Esophagus squamous epithelium (tissue), 5 donors: Measurements from ENCODE around the gene COL28A1. TPM values are rescaled to one million over a fixed set of nuclear protein-coding genes. Genes with fewer than 3 reads are reported as not detected.
"Not testable (repeated sequence)": the region's sequence is repeated elsewhere in the genome, so short reads cannot be mapped to it uniquely, and the experiment has no call there.

Experiments used
- DNase-seq: peaks from one replicate; lab custom pipeline; 2025; lab: John Stamatoyannopoulos, UW
- H3K27ac ChIP-seq, 4 donors: fragments of 200-600 bp; sonication (generic); one replicate each; pipeline ENCODE4 v1.5.1; 2016 to 2019; ENCODE audit warnings: mild to moderate bottlenecking in 1 of 4
- H3K27me3 ChIP-seq, 4 donors: fragments of 200-600 bp; sonication (generic); 1 replicate in 3 of 4; 2 replicates in 1 of 4; pipeline versions ENCODE4 v1.5.1 to v1.6.0; 2017 to 2021; ENCODE audit warnings: antibody characterized with exemption in 1 of 4
- H3K36me3 ChIP-seq, 3 donors: fragments of 200-600 bp; sonication (generic); one replicate each; pipeline ENCODE4 v1.5.1; 2016 to 2019
- H3K4me1 ChIP-seq, 3 donors: fragments of 200-600 bp; sonication (generic); one replicate each; pipeline ENCODE4 v1.5.1; 2017 to 2019
- H3K4me3 ChIP-seq, 4 donors: fragments of 200-600 bp; sonication (generic); 1 replicate in 3 of 4; 2 replicates in 1 of 4; pipeline ENCODE4 v1.5.1; 2016 to 2019; ENCODE audit warnings: mild to moderate bottlenecking in 2 of 4, moderate library complexity in 1 of 4
- H3K9me3 ChIP-seq, 3 donors: fragments of 200-600 bp; sonication (generic); one replicate each; pipeline ENCODE4 v1.5.1; 2016 to 2019
- CTCF ChIP-seq, 6 experiments: fragments of 450-650 bp in 4 of 6; fragments of 200-600 bp in 2 of 6; sonication (generic) in 2 of 6; IDR thresholded peaks; one replicate each; pipeline ENCODE4 v1.5.1; 2016 to 2019; ENCODE audit warnings: antibody characterized with exemption in 6 of 6, mild to moderate bottlenecking in 4 of 6, moderate library complexity in 4 of 6
- POLR2A ChIP-seq, 4 donors: fragments of 450-650 bp; IDR thresholded peaks; one replicate each; pipeline ENCODE4 v1.6.1; 2017; ENCODE audit warnings: antibody characterized with exemption in 4 of 4, mild to moderate bottlenecking in 4 of 4, moderate library complexity in 3 of 4
- WGBS, 2 donors: methylation state at CpG; one replicate each; pipeline ENCODE4 v1.1.5; 2018; 5-methylcytosine and 5-hydroxymethylcytosine counted together
- intact Hi-C: fragments of 100-400 bp; cut with DNase I; formaldehyde crosslinking; loops from one replicate; pipeline ENCODE4 v1.15.0; 2022
- total RNA-seq, 4 donors: library from RNA; depleted of rRNA; stranded (reverse); fragments of >200 nt; gene quantifications; one replicate each; pipeline ENCODE4 v1.1.0, GENCODE V29; 2016
- donor health status: DM: yes; HTN: yes; CAD: no.

Gene COL28A1
- total RNA-seq, 4 donors from 2014 or later = 0.11 to 3.1 (median 0.40) TPM

GRCh38 chr7:7399707-7400106 is 136.0 kb downstream of the COL28A1 start:
- TF ChIP-seq CTCF (IDR thresholded peaks at IDR 0.05) = no peak
- TF ChIP-seq POLR2A (IDR thresholded peaks at IDR 0.05) = no peak
- no peaks in the 10 kb centered on the region for H3K36me3 ChIP-seq
- DNase-seq = no peak
- no peak overlapping the region for H3K4me3 ChIP-seq
- intact Hi-C loops = no loop called here
- no peak overlapping the region for H3K27ac ChIP-seq
- 83 to 100% methylated on average over 2 of the region's 2 CpGs for WGBS, 2 donors
- no peaks in the 10 kb centered on the region for H3K9me3 ChIP-seq
- H3K4me1 ChIP-seq = peaks cover 0 to 9% (median 0%) of the 10 kb centered on the region in 3 donors
- H3K27me3 ChIP-seq = no peaks in the 10 kb centered on the region

DNA sequence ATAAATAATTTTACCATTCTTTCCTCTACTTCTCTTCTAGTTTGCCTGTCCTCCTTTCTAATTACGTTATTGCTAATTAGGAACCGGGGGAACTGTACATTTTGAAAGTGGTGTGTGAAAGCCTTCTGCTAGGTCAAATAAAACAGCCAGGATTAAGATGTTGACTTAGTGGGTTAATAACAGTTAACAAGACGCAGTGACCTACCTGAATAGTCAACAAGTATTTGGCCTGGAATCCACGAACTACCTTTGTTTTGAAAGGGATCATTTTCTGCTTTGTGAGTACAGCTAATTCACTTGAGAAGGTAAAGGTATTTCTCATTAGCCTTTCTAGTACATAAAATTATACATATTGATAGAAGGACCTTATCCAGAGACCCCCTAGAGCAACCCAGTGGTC is 139.9 kb downstream of the COL28A1 start:
- TF ChIP-seq CTCF (IDR thresholded peaks at IDR 0.05) (no peak), POLR2A (IDR thresholded peaks at IDR 0.05) (no peak)
- no peaks in the 10 kb centered on the region for H3K36me3 ChIP-seq
- no peak for DNase-seq
- 42 to 70% methylated on average over 4 of the region's 4 CpGs for WGBS, 2 donors
- H3K4me3 ChIP-seq = no peak overlapping the region
- H3K9me3 ChIP-seq = no peaks in the 10 kb centered on the region
- intact Hi-C loops = no loop called here
- peaks cover 0 to 9% (median 0%) of the 10 kb centered on the region in 3 donors for H3K4me1 ChIP-seq
- no peak overlapping the region for H3K27ac ChIP-seq
- H3K27me3 ChIP-seq = no peaks in the 10 kb centered on the region

DNA sequence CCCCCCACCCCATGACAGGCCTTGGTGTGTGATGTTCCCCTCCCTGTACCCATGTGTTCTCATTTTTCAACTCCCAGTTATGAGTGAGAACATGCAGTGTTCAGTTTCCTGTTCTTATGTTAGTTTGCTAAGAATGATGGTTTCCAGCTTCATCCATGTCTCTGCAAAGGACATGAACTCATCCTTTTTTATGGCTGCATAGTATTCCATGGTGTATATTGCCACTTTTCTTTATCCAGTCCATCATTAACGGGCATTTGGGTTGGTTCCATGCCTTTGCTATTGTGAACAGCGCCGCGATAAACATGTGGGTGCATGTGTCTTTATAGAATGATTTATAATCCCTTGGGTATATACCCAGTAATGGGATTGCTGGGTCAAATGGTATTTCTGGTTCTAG is 147.5 kb downstream of the COL28A1 start:
- H3K4me3 ChIP-seq, DNase-seq, H3K27me3 ChIP-seq, H3K36me3 ChIP-seq, H3K27ac ChIP-seq, intact Hi-C loops, H3K4me1 ChIP-seq, H3K9me3 ChIP-seq: not testable (repeated sequence)
- WGBS, 2 donors = 80 to 82% methylated on average over 4 of the region's 4 CpGs

DNA sequence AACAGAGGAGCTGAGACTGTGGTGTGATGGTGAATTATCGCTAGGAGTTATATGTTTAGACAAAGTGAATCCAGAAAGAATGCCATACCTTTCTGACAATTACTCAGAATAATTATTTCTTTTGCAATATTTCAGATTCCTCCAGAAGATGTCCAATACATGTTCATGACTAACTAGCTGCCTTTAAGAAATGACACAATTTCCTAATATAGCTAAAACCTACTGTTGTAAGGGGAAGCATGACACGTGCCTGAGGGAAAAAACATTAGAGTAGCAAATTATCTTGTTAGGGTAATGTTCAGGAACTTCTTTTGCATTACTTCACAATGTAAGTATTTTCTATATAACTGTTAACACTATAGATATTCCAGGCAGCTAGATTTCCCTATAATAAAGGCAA is 150.3 kb downstream of the COL28A1 start:
- WGBS, 2 donors = 55 to 61% methylated on average over 2 of the region's 2 CpGs
- DNase-seq = no peak
- TF ChIP-seq POLR2A (IDR thresholded peaks at IDR 0.05) = no peak
- TF ChIP-seq CTCF (IDR thresholded peaks at IDR 0.05) = no peak

GRCh38 chr7:7384228-7384627 is 151.4 kb downstream of the COL28A1 start:
- no peak for TF ChIP-seq CTCF (IDR thresholded peaks at IDR 0.05)
- no peak for TF ChIP-seq POLR2A (IDR thresholded peaks at IDR 0.05)
- intact Hi-C loops = no loop called here
- H3K27ac ChIP-seq = no peak overlapping the region
- no peaks in the 10 kb centered on the region for H3K4me1 ChIP-seq
- no peaks in the 10 kb centered on the region for H3K9me3 ChIP-seq
- H3K27me3 ChIP-seq = no peaks in the 10 kb centered on the region
- no peak for DNase-seq
- no peak overlapping the region for H3K4me3 ChIP-seq
- H3K36me3 ChIP-seq = no peaks in the 10 kb centered on the region

More for the DNA sequence above, 150.3 kb downstream of the COL28A1 start:
- no peak overlapping the region for H3K4me3 ChIP-seq
- no peaks in the 10 kb centered on the region for H3K27me3 ChIP-seq
- H3K36me3 ChIP-seq = no peaks in the 10 kb centered on the region
- intact Hi-C loops = no loop called here
- H3K4me1 ChIP-seq = no peaks in the 10 kb centered on the region
- H3K9me3 ChIP-seq = no peaks in the 10 kb centered on the region
- no peak overlapping the region for H3K27ac ChIP-seq

- Histone ChIP-seq H3K36me3 (peaks cover 0 to 4% (median 0%) of the 10 kb centered on the region in 3 donors), H3K4me1 (no peaks in the 10 kb centered on the region), H3K27ac (no peak overlapping the region), H3K4me3 (no peak overlapping the region), H3K27me3 (no peaks in the 10 kb centered on the region), H3K9me3 (no peaks in the 10 kb centered on the region)
- TF ChIP-seq CTCF (IDR thresholded peaks at IDR 0.05) = no peak
- no peak for TF ChIP-seq POLR2A (IDR thresholded peaks at IDR 0.05)
- intact Hi-C loops = no loop called here
- DNase-seq = no peak
- 81 to 82% methylated on average over 4 of the region's 4 CpGs for WGBS, 2 donors
These were observed 160.1 kb downstream of the COL28A1 start for GRCh38 chr7:7375538-7375937.
